ENCODE results near the gene MAST1. TPM values are rescaled to one million over a fixed set of nuclear protein-coding genes. Genes with fewer than 3 reads are reported as not detected.

The MAST1 gene
- total RNA-seq, 2 experiments from 2014 or later = 0.59 to 0.92 TPM

DNA sequence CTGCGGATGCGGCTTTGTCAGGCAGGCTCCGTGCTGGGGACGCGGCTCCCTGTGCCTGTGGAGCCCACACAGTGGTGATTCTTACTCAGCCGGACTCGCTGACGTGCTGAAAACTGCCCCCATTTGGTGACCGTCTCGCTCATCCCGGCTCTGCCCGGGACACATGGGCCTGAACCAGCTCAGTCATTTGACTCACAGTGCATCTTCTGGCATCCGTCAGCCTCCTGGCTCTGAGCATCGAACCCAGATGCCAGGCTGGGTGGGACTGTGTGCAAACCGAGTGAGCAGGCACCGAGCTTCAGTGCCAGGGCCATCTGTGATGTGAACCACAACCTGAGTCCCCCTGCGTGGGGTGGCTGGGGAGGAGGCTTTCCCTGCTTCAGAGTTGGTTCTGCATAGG is 58.1 kb downstream of the MAST1 start:
- CTCF ChIA-PET = interaction anchor here (0.6 to 1.3 kb wide), 3 partner anchors 8 to 69 kb away, joined by 3 to 4 read pairs (median 3); no protein-coding TSS in a partner anchor
- POLR2A ChIA-PET = interaction anchor here (1.2 kb wide), 1 partner anchor 18 kb away, joined by 3 read pairs; no protein-coding TSS in a partner anchor

GRCh38 chr19:12899891-12900518 is 61.7 kb downstream of the MAST1 start:
- POLR2A ChIA-PET = interaction anchor here (0.6 to 1.0 kb wide), 5 partner anchors 9 to 131 kb away, joined by 3 to 10 read pairs (median 4); partner anchors contain the start of genes FARSA and GCDH
- CTCF ChIA-PET = interaction anchor here (0.9 to 1.6 kb wide), 3 partner anchors 9 to 15 kb away, joined by 3 to 4 read pairs (median 3); partner anchors contain the start of gene GCDH

GRCh38 chr19:12907166-12907565 is 68.9 kb downstream of the MAST1 start:
- POLR2A ChIA-PET = no interaction called here

DNA sequence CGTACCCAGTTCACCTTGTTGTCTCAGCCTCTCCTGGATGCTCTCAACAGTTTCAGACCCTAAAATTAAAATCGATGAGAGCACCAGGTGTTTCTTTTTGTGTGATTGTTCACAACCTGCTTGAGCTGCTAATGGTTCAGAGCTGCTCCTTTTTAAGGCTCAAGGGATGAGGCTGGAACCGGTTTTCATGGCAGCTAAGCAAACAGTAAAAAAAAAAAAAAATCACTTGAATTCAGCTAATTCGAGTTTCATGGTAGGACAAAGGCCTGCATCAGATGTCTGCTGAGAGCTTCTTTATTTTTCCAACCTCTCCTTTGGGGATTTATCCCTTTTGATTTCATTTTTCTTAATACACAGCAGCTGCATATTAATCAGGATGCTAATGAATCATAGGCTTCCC is 74.3 kb downstream of the MAST1 start:
- CTCF ChIA-PET = interaction anchor here (1.3 to 2.1 kb wide), 3 partner anchors 12 to 53 kb away, joined by 3 to 5 read pairs (median 4); no protein-coding TSS in a partner anchor
- POLR2A ChIA-PET = no interaction called here

More at GRCh38 chr19:12907166-12907565, 68.9 kb downstream of the MAST1 start:
- CTCF ChIA-PET = interaction anchor here (0.6 to 1.7 kb wide), 2 partner anchors 22 to 469 kb away, joined by 3 to 5 read pairs; no protein-coding TSS in a partner anchor

- POLR2A ChIA-PET = interaction anchor here (0.7 to 1.6 kb wide), 3 partner anchors 20 to 32 kb away, joined by 3 to 6 read pairs (median 5); partner anchors contain the start of genes DNASE2 and FARSA
Measured at GRCh38 chr19:12913011-12913561, 74.8 kb downstream of the MAST1 start.

DNA sequence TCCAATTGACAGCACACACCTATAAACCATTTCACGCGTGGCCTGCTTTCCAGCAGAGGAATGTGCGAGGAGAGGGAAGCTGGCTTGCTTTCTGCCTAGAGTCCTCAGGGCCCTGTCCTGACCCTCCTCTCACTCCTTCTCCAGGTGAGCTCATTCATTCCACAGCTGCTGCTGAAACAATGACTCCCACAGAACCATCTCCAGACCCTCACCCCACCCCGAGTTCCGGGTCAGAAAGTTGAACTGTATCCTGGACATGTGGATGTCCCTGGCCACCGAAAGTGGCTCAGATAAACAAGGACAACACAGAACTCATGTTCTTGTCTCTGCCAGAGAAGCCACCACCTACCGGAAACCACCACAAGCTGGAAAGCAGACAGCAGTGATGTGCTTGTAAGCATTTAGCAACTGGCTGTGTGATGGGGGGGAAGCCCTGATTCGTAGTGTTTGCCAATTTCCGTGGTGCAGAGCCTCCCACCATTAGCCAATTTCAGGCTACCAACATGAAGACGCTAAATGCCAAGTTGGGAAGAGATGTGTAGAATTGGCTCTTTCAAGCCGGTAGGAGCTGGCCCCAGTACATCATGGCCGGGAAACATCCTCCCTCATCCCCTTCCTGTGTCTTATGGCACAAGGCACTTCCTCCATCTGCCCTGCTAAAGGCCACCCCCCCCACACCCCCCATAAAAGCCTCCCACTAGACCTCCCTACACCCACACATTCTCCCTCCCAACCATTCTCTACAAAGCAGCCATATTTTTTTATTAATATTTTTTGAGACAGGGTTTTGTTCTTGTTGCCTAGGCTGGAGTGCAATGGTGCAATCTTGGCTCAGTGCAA is 75.8 kb downstream of the MAST1 start:
- CTCF ChIA-PET = interaction anchor here (1.0 to 2.1 kb wide), 4 partner anchors 29 to 156 kb away, joined by 3 to 5 read pairs (median 4); no protein-coding TSS in a partner anchor

More at GRCh38 chr19:12913011-12913561, 74.8 kb downstream of the MAST1 start:
- CTCF ChIA-PET = interaction anchor here (1.0 to 2.1 kb wide), 4 partner anchors 12 to 155 kb away, joined by 3 to 5 read pairs (median 4); no protein-coding TSS in a partner anchor

GRCh38 chr19:12915860-12916259 is 77.5 kb downstream of the MAST1 start:
- POLR2A ChIA-PET = interaction anchor here (0.6 kb wide), 1 partner anchor 30 kb away, joined by 3 read pairs; no protein-coding TSS in a partner anchor
- CTCF ChIA-PET = interaction anchor here (0.7 to 1.4 kb wide), 6 partner anchors 31 to 158 kb away, joined by 3 to 4 read pairs (median 3); no protein-coding TSS in a partner anchor

More for the DNA sequence above, 75.8 kb downstream of the MAST1 start:
- POLR2A ChIA-PET = interaction anchor here (0.5 to 1.6 kb wide), 6 partner anchors 11 to 120 kb away, joined by 3 to 6 read pairs (median 4); partner anchors contain the start of genes DNASE2 and FARSA

DNA sequence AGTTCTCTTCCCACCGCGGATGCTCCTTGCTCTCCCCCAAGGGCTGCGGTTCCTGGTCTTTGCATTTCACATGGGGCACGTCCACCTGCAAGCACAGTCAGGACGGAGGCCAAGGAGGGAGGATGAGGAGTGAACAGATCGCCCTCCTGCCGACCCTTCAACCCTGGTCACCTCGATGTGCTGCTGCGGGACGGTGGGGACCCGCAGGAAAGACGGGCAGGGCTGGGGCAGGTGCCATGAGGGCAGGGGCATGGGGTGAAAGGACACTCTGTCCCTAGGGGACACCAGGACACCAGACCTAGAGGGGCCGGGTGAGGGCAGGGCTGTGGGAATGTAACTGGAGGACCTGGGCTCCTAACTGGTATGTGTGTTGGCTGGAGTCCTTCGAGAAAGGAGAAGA is 79.9 kb downstream of the MAST1 start:
- CTCF ChIA-PET = no interaction called here
- POLR2A ChIA-PET = interaction anchor here (0.7 to 1.2 kb wide), 2 partner anchors 28 to 96 kb away, joined by 3 to 5 read pairs; partner anchors contain the start of gene GCDH

DNA sequence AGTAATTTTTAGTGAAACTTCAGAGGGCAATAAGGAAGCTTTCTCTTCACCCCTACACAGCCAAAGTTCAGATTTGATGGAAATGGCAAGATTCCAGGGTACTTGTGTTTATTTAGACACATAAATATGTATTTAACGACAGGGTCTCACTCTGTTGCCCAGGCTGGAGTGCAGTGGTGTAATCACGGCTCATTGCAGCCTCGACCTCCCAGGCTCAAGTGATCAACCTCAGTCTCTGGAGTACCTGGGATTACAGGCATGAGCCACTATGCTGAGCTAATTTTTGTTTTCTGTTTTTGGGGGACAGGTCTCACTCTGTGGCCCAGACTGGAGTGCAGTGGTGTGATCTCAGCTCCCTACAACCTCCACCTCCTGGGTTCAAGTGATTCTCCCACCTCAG is 82.7 kb downstream of the MAST1 start:
- ChIA-PET POLR2A (interaction anchor here (0.6 to 1.6 kb wide), 5 partner anchors 29 to 1978 kb away, joined by 4 to 6 read pairs (median 4); partner anchors contain the start of genes GCDH and GET3), CTCF (interaction anchor here (0.6 to 0.9 kb wide), 4 partner anchors 11 to 190 kb away, joined by 3 to 5 read pairs (median 4); no protein-coding TSS in a partner anchor)

DNA sequence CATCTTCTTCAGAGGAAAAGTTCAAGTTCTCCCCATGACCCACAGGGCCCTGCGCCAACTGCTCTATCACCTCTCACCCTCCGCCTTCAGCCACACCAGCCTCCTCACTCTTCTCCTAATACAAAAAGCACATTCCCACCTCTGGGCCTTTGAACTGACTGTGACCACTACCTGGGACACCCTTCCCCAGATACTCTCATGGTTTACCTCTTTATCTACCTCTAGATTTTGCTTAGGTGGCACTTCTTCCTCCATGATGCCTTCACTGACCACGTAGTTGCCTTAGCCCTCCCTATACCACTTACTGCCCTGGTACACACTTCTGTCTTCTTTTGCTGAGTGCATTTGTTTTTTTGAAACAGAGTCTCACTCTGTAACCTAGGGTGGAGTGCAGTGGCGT is 84.6 kb downstream of the MAST1 start:
- CTCF ChIA-PET = no interaction called here
- POLR2A ChIA-PET = no interaction called here

Other genes with a start within 250 kb of the MAST1 start
- 1 to 10 TPM; 7.1 to 8.1 TPM for gene ZNF490, start 227.7 kb upstream of the MAST1 start, total RNA-seq
- gene ZNF791, start 227.6 kb upstream of the MAST1 start, total RNA-seq = 10 to 100 TPM; 21.0 to 27.3 TPM
- 10 to 100 TPM; 96.6 to 98.2 TPM for gene MAN2B1, start 171.8 kb upstream of the MAST1 start, total RNA-seq
- gene WDR83, start 171.7 kb upstream of the MAST1 start, total RNA-seq = 10 to 100 TPM; 22.4 to 23.7 TPM
- 100 to 1,000 TPM; 100 to 106 TPM for gene DHPS, start 156.6 kb upstream of the MAST1 start, total RNA-seq
- not detected for gene GNG14, start 150.5 kb upstream of the MAST1 start, total RNA-seq
- 10 to 100 TPM; 10.2 to 10.5 TPM for gene FBXW9, start 141.9 kb upstream of the MAST1 start, total RNA-seq
- gene TNPO2, start 114.6 kb upstream of the MAST1 start, total RNA-seq = 100 to 1,000 TPM; 145 to 148 TPM
- gene TRIR, start 103.8 kb upstream of the MAST1 start, total RNA-seq = 100 to 1,000 TPM; 225 to 233 TPM
- gene GET3, start 101.0 kb upstream of the MAST1 start, total RNA-seq = 10 to 100 TPM; 90.8 to 91.0 TPM
- not detected for gene BEST2, start 86.7 kb upstream of the MAST1 start, total RNA-seq
- gene HOOK2, start 63.0 kb upstream of the MAST1 start, total RNA-seq = 10 to 100 TPM; 12.9 to 13.1 TPM
- 100 to 1,000 TPM; 262 TPM for gene JUNB, start 47.0 kb upstream of the MAST1 start, total RNA-seq
- 100 to 1,000 TPM; 204 to 208 TPM for gene PRDX2, start 36.7 kb upstream of the MAST1 start, total RNA-seq
- gene THSD8, start 36.4 kb upstream of the MAST1 start, total RNA-seq = 10 to 100 TPM; 29.1 to 29.9 TPM
- gene RNASEH2A, start 31.9 kb upstream of the MAST1 start, total RNA-seq = 10 to 100 TPM; 58.3 to 60.7 TPM
- gene RTBDN, start 3.9 kb upstream of the MAST1 start, total RNA-seq = not detected
- 10 to 100 TPM; 20.5 to 23.1 TPM for gene DNASE2, start 42.9 kb downstream of the MAST1 start, total RNA-seq
- gene KLF1, start 48.7 kb downstream of the MAST1 start, total RNA-seq = under 1 TPM; 0.69 to 0.84 TPM
- gene GCDH, start 52.6 kb downstream of the MAST1 start, total RNA-seq = 10 to 100 TPM; 55.2 to 57.2 TPM
- 1 to 10 TPM; 1.1 to 1.5 TPM for gene SYCE2, start 80.8 kb downstream of the MAST1 start, total RNA-seq
- 100 to 1,000 TPM; 183 to 188 TPM for gene FARSA, start 95.2 kb downstream of the MAST1 start, total RNA-seq
- gene CALR, start 100.1 kb downstream of the MAST1 start, total RNA-seq = 100 to 1,000 TPM; 805 to 809 TPM
- gene RAD23A, start 107.3 kb downstream of the MAST1 start, total RNA-seq = 100 to 1,000 TPM; 216 to 220 TPM
- gene GADD45GIP1, start 118.7 kb downstream of the MAST1 start, total RNA-seq = 10 to 100 TPM; 38.9 to 40.8 TPM
- not detected for gene DAND5, start 131.1 kb downstream of the MAST1 start, total RNA-seq
- 1 to 10 TPM; 2.2 to 3.5 TPM for gene NFIX, start 157.0 kb downstream of the MAST1 start, total RNA-seq